SK-N-SH (cell line): Measurements from ENCODE around the gene HABP4. TPM values are rescaled to one million over a fixed set of nuclear protein-coding genes. Genes with fewer than 3 reads are reported as not detected.

Experiments
- CTCF ChIA-PET: fragments of 300-600, 350-600 bp; formaldehyde crosslinking; extraction: SDS; loops from one replicate; lab custom pipeline; 2021; lab: Yijun Ruan, JAX
- POLR2A ChIA-PET: fragments of 350-600 bp; sonication (Branson Sonifier 250); formaldehyde crosslinking; extraction: SDS; loops from one replicate; lab custom pipeline; 2020; ENCODE audit warnings: antibody characterized with exemption, inconsistent platforms; lab: Yijun Ruan, JAX
- DNase-seq: peaks from one replicate; pipeline ENCODE4 v3.0.0; 2012
- H2AFZ ChIP-seq: fragments of 200-600 bp; sonication (generic); 2 replicates; pipeline ENCODE4 v1.8.1; 2016; ENCODE audit warnings: antibody characterized with exemption, mild to moderate bottlenecking, low read depth
- H3F3A ChIP-seq: fragments of 200-600 bp; sonication (generic); replicated peaks from 2 replicates; pipeline ENCODE3; 2016; ENCODE audit warnings: antibody characterized with exemption, mild to moderate bottlenecking; ENCODE audit not compliant: insufficient read depth
- H3K27ac ChIP-seq, 2 experiments: fragments of 200-500 bp in 1 of 2; fragments of 200-600 bp in 1 of 2; sonication (Bioruptor generic) in 1 of 2; sonication (generic), shearing (Covaris generic) in 1 of 2; 2 replicates each; pipeline versions ENCODE4 v1.5.1 to v1.6.1; 2014 to 2016; ENCODE audit warnings: low read depth in 2 of 2, inconsistent platforms in 1 of 2, low read length in 1 of 2, mild to moderate bottlenecking in 1 of 2, mixed read lengths in 1 of 2
- H3K27me3 ChIP-seq: fragments of 200-600 bp; sonication (generic), shearing (Covaris generic); 2 replicates; pipeline ENCODE4 v1.6.1; 2016; ENCODE audit warnings: mixed run types; ENCODE audit not compliant: insufficient read depth
- H3K36me3 ChIP-seq, 2 experiments: fragments of 200-500 bp in 1 of 2; fragments of 200-600 bp in 1 of 2; sonication (Bioruptor generic) in 1 of 2; sonication (generic) in 1 of 2; replicated peaks in 1 of 2; 2 replicates each; pipeline versions ENCODE3 to v1.5.1; 2014 to 2016; ENCODE audit warnings: low read length in 1 of 2, mild to moderate bottlenecking in 1 of 2; ENCODE audit not compliant: insufficient read depth in 2 of 2, control insufficient read depth in 1 of 2
- H3K4me1 ChIP-seq, 2 experiments: fragments of 200-500 bp in 1 of 2; fragments of 200-600 bp in 1 of 2; sonication (Bioruptor generic) in 1 of 2; sonication (generic), shearing (Covaris generic) in 1 of 2; 2 replicates each; pipeline versions ENCODE4 v1.5.1 to v1.6.1; 2014 to 2016; ENCODE audit warnings: low read depth in 1 of 2, low read length in 1 of 2, mixed run types in 1 of 2; ENCODE audit not compliant: insufficient read depth in 2 of 2, control insufficient read depth in 1 of 2
- H3K4me2 ChIP-seq: fragments of 200-600 bp; sonication (generic), shearing (Covaris generic); 2 replicates; pipeline ENCODE4 v1.6.1; 2017; ENCODE audit warnings: mixed run types
- H3K4me3 ChIP-seq, 2 experiments: fragments of 200-500 bp in 1 of 2; fragments of 200-600 bp in 1 of 2; sonication (Bioruptor generic) in 1 of 2; sonication (generic), shearing (Covaris generic) in 1 of 2; 2 replicates each; pipeline versions ENCODE4 v1.5.1 to v1.8.1; 2014 to 2016; ENCODE audit warnings: low read depth in 2 of 2, inconsistent platforms in 1 of 2, low read length in 1 of 2, mild to moderate bottlenecking in 1 of 2, mixed read lengths in 1 of 2, moderate library complexity in 1 of 2
- H3K79me2 ChIP-seq: fragments of 200-600 bp; sonication (generic); 2 replicates; pipeline ENCODE4 v1.8.1; 2017; ENCODE audit warnings: mild to moderate bottlenecking; ENCODE audit not compliant: insufficient read depth
- H3K9ac ChIP-seq: fragments of 200-600 bp; sonication (generic); 2 replicates; pipeline ENCODE4 v1.6.1; 2017; ENCODE audit warnings: mixed run types
- H3K9me2 ChIP-seq: fragments of 200-600 bp; sonication (generic); 2 replicates; pipeline ENCODE4 v1.6.1; 2017; ENCODE audit warnings: mixed run types
- H3K9me3 ChIP-seq: fragments of 200-600 bp; sonication (generic); 2 replicates; pipeline ENCODE4 v1.6.1; 2017; ENCODE audit warnings: mixed run types, mild to moderate bottlenecking, moderate library complexity
- H4K20me1 ChIP-seq: fragments of 200-600 bp; sonication (generic); 2 replicates; pipeline ENCODE4 v1.6.1; 2017; ENCODE audit warnings: mild to moderate bottlenecking, mixed run types; ENCODE audit not compliant: insufficient read depth
- CHD2 ChIP-seq: fragments of 150-350 bp; IDR thresholded peaks from 2 replicates; pipeline ENCODE4 v1.6.1; 2018; ENCODE audit warnings: low read length; ENCODE audit not compliant: partially characterized antibody
- ELF1 ChIP-seq: IDR thresholded peaks from 2 replicates; pipeline ENCODE4 v1.4.0; 2012
- EP300 ChIP-seq, 2 experiments: IDR thresholded peaks; 2 replicates each; pipeline versions ENCODE4 v1.4.0 to v1.6.1; 2012; ENCODE audit warnings: borderline replicate concordance in 1 of 2, low read depth in 1 of 2, low read length in 1 of 2
- FOSL2 ChIP-seq: IDR thresholded peaks from 2 replicates; pipeline ENCODE4 v1.4.0; 2012; ENCODE audit warnings: low read depth, mild to moderate bottlenecking, moderate library complexity, borderline replicate concordance
- FOXM1 ChIP-seq: IDR thresholded peaks from 2 replicates; pipeline ENCODE4 v1.4.0; 2012; ENCODE audit warnings: low read depth, mild to moderate bottlenecking
- GABPA ChIP-seq: IDR thresholded peaks from 2 replicates; pipeline ENCODE4 v1.4.0; 2012; ENCODE audit warnings: low read depth, mild to moderate bottlenecking
- JUND ChIP-seq: IDR thresholded peaks from 2 replicates; pipeline ENCODE4 v1.4.0; 2012
- MEF2A ChIP-seq: IDR thresholded peaks from 2 replicates; pipeline ENCODE4 v1.4.0; 2012; ENCODE audit warnings: low read depth, borderline replicate concordance
- NFIC ChIP-seq: IDR thresholded peaks from 2 replicates; pipeline ENCODE4 v1.4.0; 2012; ENCODE audit warnings: borderline replicate concordance
- NRF1 ChIP-seq: IDR thresholded peaks from 2 replicates; pipeline ENCODE4 v1.6.1; 2012; ENCODE audit warnings: low read depth, mild to moderate bottlenecking, low read length
- RAD21 ChIP-seq: IDR thresholded peaks from 2 replicates; pipeline ENCODE4 v1.6.1; 2012; ENCODE audit warnings: mild to moderate bottlenecking, low read length
- RCOR1 ChIP-seq: fragments of 150-350 bp; IDR thresholded peaks from 2 replicates; pipeline ENCODE4 v1.6.1; 2017; ENCODE audit warnings: antibody characterized with exemption, low read length
- TAF1 ChIP-seq: IDR thresholded peaks from 2 replicates; pipeline ENCODE4 v1.6.1; 2012; ENCODE audit warnings: low read depth, mild to moderate bottlenecking, low read length, moderate library complexity, borderline replicate concordance
- TCF12 ChIP-seq: IDR thresholded peaks from 2 replicates; pipeline ENCODE4 v1.4.0; 2012
- YY1 ChIP-seq: IDR thresholded peaks from 2 replicates; pipeline ENCODE4 v1.4.0; 2012; ENCODE audit warnings: low read depth, mild to moderate bottlenecking
- WGBS: methylation state at CpG from one replicate; pipeline ENCODE4 v1.1.6; 2017; ENCODE audit warnings: low lambda C conversion rate; 5-methylcytosine and 5-hydroxymethylcytosine counted together
- polyA plus RNA-seq, 3 experiments: library from polyadenylated mRNA; depleted of rRNA; stranded (reverse); fragments of >200 nt; gene quantifications; 2 replicates each; pipeline ENCODE4 v1.2.3, GENCODE V29; 2012
- TF ChIP-seq, protein P1 (sequence below): IDR thresholded peaks from 2 replicates; pipeline ENCODE4 v1.4.0; 2012; ENCODE audit warnings: low read depth
- TF ChIP-seq, protein P2 (sequence below): fragments of 200-600 bp; sonication (generic); IDR thresholded peaks from 2 replicates; pipeline ENCODE4 v1.6.1; 2017; ENCODE audit warnings: antibody characterized with exemption, mild to moderate bottlenecking, moderate library complexity

Gene HABP4
- polyA plus RNA-seq, 1 of the 3 experiments (the other 2 are of a cell fraction), result 19.0 TPM

DNA sequence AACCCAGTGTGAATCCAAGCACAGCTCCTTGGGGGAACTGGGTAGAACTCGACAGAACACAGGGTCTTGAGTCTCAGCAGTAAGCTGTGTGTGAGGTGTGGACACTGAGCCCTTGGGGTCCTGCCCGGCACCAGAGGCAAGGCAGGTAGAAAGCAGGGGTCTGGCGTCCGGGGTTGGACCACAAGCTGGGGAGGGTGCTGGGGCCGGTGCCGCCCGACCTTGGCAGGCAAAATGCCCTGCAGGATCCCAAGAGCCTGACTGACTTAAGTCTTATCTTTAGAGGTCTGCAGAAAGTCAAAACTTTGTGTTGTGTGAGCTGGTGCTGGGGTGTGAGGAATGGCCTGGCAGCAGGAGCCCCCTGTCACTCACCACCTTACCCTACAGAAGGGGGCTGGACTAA is 49.3 kb downstream of the HABP4 start:
- Histone ChIP-seq H3K9me2 (no peaks in the 10 kb centered on the region), H3K4me2 (no peak overlapping the region), H3K9me3 (no peaks in the 10 kb centered on the region), H3K27ac (no peak overlapping the region), H2AFZ (no peak overlapping the region), H4K20me1 (no peaks in the 10 kb centered on the region), H3F3A (peaks cover 5% of the 10 kb centered on the region), H3K79me2 (no peaks in the 10 kb centered on the region), H3K4me1 (no peaks in the 10 kb centered on the region), H3K36me3 (no peaks in the 10 kb centered on the region), H3K9ac (no peak overlapping the region), H3K27me3 (no peaks in the 10 kb centered on the region), H3K4me3 (no peak overlapping the region)
- DNase-seq, result no peak
- WGBS, result 97% methylated on average over 6 of the region's 7 CpGs
- ChIA-PET CTCF (no interaction called here), POLR2A (no interaction called here)
- TF ChIP-seq MEF2A (no peak), NFIC (no peak), GABPA (no peak), FOXM1 (no peak), NRF1 (no peak), CHD2 (no peak), YY1 (no peak), ELF1 (no peak), TAF1 (no peak), EP300 (IDR thresholded peaks at IDR 0.05; ENCODE audit: borderline replicate concordance in 1 of 2, low read depth in 1 of 2, low read length in 1 of 2) (no peak), JUND (no peak), RAD21 (no peak), FOSL2 (no peak), TCF12 (no peak), RCOR1 (no peak)
- TF ChIP-seq, protein P1, sequence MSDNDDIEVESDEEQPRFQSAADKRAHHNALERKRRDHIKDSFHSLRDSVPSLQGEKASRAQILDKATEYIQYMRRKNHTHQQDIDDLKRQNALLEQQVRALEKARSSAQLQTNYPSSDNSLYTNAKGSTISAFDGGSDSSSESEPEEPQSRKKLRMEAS, result no peak
- TF ChIP-seq, protein P2, sequence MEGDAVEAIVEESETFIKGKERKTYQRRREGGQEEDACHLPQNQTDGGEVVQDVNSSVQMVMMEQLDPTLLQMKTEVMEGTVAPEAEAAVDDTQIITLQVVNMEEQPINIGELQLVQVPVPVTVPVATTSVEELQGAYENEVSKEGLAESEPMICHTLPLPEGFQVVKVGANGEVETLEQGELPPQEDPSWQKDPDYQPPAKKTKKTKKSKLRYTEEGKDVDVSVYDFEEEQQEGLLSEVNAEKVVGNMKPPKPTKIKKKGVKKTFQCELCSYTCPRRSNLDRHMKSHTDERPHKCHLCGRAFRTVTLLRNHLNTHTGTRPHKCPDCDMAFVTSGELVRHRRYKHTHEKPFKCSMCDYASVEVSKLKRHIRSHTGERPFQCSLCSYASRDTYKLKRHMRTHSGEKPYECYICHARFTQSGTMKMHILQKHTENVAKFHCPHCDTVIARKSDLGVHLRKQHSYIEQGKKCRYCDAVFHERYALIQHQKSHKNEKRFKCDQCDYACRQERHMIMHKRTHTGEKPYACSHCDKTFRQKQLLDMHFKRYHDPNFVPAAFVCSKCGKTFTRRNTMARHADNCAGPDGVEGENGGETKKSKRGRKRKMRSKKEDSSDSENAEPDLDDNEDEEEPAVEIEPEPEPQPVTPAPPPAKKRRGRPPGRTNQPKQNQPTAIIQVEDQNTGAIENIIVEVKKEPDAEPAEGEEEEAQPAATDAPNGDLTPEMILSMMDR, result no peak

- Histone ChIP-seq H3K4me2 (no peak overlapping the region), H2AFZ (no peak overlapping the region), H3K4me1 (no peaks in the 10 kb centered on the region), H3F3A (peaks cover 5% of the 10 kb centered on the region), H3K4me3 (no peak overlapping the region), H3K9ac (no peak overlapping the region), H4K20me1 (no peaks in the 10 kb centered on the region), H3K27me3 (no peaks in the 10 kb centered on the region), H3K36me3 (peaks cover 0 to under 1% of the 10 kb centered on the region in 2 experiments), H3K9me3 (no peaks in the 10 kb centered on the region), H3K27ac (peak overlapping the region in 1 of 2 experiments; percentile 49; a peak in 2 of 4 replicates), H3K79me2 (no peaks in the 10 kb centered on the region), H3K9me2 (no peaks in the 10 kb centered on the region)
- WGBS, result 95% methylated on average over 14 of the region's 14 CpGs
- POLR2A ChIA-PET, result no interaction called here
- CTCF ChIA-PET, result interaction anchor here (1.1 kb wide), 1 partner anchor 10 kb away, joined by 3 read pairs; no protein-coding TSS in a partner anchor
- no peak for TF ChIP-seq JUND
- TF ChIP-seq, protein P2, result no peak
- DNase-seq, result no peak
Measured at GRCh38 chr9:96500696-96501632, 51.0 kb downstream of the HABP4 start.
